HepG2 (cell line): ENCODE data around the gene MSANTD2. TPM values are rescaled to one million over a fixed set of nuclear protein-coding genes. Genes with fewer than 3 reads are reported as not detected.

Source experiments
- GPN1 ChIP-seq: sonication (generic); formaldehyde crosslinking; IDR thresholded peaks from 2 replicates; pipeline ENCODE4 v1.5.1; 2020; ENCODE audit warnings: missing genetic modification reagents, borderline replicate concordance
- HBP1 ChIP-seq: IDR thresholded peaks from 2 replicates; pipeline ENCODE4 v1.6.1; 2016; ENCODE audit warnings: low read depth, control low read depth
- LCORL ChIP-seq, 2 experiments: fragments of 450-650 bp in 1 of 2; sonication (generic) in 1 of 2; formaldehyde crosslinking in 1 of 2; IDR thresholded peaks; 2 replicates each; pipeline versions ENCODE4 v1.5.0 to v1.6.1; 2017 to 2020; ENCODE audit warnings: antibody characterized with exemption in 1 of 2, missing genetic modification reagents in 1 of 2
- MAX ChIP-seq: IDR thresholded peaks from 2 replicates; pipeline ENCODE4 v1.6.1; 2012; ENCODE audit warnings: inconsistent platforms
- RBM22 ChIP-seq: fragments of 200-400 bp; formaldehyde crosslinking; optimal IDR thresholded peaks from 2 replicates; pipeline ENCODE3; 2017; ENCODE audit warnings: mild to moderate bottlenecking, low read length, moderate library complexity
- ZC3H13 ChIP-seq: sonication (generic); formaldehyde crosslinking; IDR thresholded peaks from 2 replicates; pipeline ENCODE4 v1.8.1; 2023; ENCODE audit warnings: mild to moderate bottlenecking, missing genetic modification reagents, moderate library complexity
- ZNF431 ChIP-seq: sonication (generic); formaldehyde crosslinking; IDR thresholded peaks from 2 replicates; pipeline ENCODE4 v1.9.0; 2022; ENCODE audit warnings: missing genetic modification reagents, low read depth, mild to moderate bottlenecking, borderline replicate concordance
- ZNF557 ChIP-seq: sonication (generic); formaldehyde crosslinking; IDR thresholded peaks from 2 replicates; pipeline ENCODE4 v1.4.0; 2020; ENCODE audit warnings: missing genetic modification reagents
- polyA plus RNA-seq, 8 experiments: library from polyadenylated mRNA; depleted of rRNA in 3 of 8; stranded (reverse) in 7 of 8; unstranded in 1 of 8; fragments of >200 nt; fragmentation: Illumina TruSeq in 4 of 8; extraction: Trizol in 4 of 8; gene quantifications; 2 replicates each; pipeline versions ENCODE4 v1.2.1 to v1.2.3, GENCODE V29; 2011 to 2016; ENCODE audit warnings: low read depth in 4 of 8, missing spikeins in 1 of 8, mixed read lengths in 1 of 8; ENCODE audit not compliant: insufficient read depth in 1 of 8
- total RNA-seq, 5 experiments: library from RNA; depleted of rRNA; stranded (reverse); fragments of >200 nt; fragmentation: Illumina TruSeq; extraction: Trizol; gene quantifications; 2 replicates each; pipeline ENCODE4 v1.2.3, GENCODE V29; 2016; ENCODE audit warnings: low read depth in 1 of 5
- TF ChIP-seq, protein P1 (sequence below): IDR thresholded peaks from 2 replicates; pipeline ENCODE4 v1.6.1; 2016; ENCODE audit warnings: missing compliant biosample characterization, missing genetic modification reagents, borderline replicate concordance
- TF ChIP-seq, protein P2 (sequence below): sonication (generic); formaldehyde crosslinking; IDR thresholded peaks from 2 replicates; pipeline ENCODE4 v1.8.1; 2023; ENCODE audit warnings: mild to moderate bottlenecking, inconsistent platforms, moderate library complexity, missing genetic modification reagents, borderline replicate concordance

MSANTD2 gene
- total and polyA plus RNA-seq, 2 of the 13 experiments (the other 11 are each of a cell fraction or from before 2014, with no cell fraction given), result 8.7 to 10.1 TPM

DNA sequence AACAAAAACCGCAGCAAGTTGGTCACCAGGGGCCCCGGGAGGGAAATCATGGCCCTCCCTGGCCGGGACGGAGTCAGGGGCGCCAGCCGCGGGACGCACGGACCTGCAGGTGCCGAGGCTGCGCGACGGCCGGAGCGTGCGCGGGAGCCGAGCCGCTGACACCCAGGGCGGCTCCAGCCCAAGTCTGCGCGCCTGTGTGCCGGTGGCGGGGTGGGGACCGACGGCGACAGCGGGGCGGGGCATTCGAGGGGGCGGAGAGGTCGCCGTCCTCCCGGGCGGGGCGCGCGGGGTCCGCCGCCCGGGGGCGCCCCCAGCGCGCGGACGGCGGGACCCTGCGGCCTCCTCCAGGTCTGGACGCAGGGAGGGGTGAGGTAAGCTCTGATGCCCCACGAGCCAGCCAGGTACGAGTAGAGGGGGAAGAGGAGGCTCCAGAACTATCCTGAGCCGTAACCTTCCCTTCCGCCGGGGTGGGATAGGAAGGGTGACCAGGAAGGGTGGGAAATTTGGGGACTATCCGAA, 38.0 kb downstream of the MSANTD2 start, which contains the start of gene ESAM (continued):
- no peak for TF ChIP-seq ZNF557 (CRISPR knock-in tag)
- no peak for TF ChIP-seq HBP1 (CRISPR knock-in tag)
- no peak for TF ChIP-seq GPN1 (CRISPR knock-in tag)
- TF ChIP-seq, protein P1, sequence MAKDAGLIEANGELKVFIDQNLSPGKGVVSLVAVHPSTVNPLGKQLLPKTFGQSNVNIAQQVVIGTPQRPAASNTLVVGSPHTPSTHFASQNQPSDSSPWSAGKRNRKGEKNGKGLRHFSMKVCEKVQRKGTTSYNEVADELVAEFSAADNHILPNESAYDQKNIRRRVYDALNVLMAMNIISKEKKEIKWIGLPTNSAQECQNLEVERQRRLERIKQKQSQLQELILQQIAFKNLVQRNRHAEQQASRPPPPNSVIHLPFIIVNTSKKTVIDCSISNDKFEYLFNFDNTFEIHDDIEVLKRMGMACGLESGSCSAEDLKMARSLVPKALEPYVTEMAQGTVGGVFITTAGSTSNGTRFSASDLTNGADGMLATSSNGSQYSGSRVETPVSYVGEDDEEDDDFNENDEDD, result 0 out of 2 replicates have a peak, but pooled peaks have one; percentile 20
- TF ChIP-seq ZC3H13 (CRISPR knock-in tag), result no peak
- TF ChIP-seq RBM22, result no peak
- no peak for TF ChIP-seq LCORL (IDR thresholded peaks at IDR 0.05)
- no peak for TF ChIP-seq LCORL (CRISPR knock-in tag; IDR thresholded peaks at IDR 0.05)
- TF ChIP-seq ZNF431, result no peak
- peak; percentile 20; the same call in 1 of the 2 replicates for TF ChIP-seq MAX
- TF ChIP-seq, protein P2, sequence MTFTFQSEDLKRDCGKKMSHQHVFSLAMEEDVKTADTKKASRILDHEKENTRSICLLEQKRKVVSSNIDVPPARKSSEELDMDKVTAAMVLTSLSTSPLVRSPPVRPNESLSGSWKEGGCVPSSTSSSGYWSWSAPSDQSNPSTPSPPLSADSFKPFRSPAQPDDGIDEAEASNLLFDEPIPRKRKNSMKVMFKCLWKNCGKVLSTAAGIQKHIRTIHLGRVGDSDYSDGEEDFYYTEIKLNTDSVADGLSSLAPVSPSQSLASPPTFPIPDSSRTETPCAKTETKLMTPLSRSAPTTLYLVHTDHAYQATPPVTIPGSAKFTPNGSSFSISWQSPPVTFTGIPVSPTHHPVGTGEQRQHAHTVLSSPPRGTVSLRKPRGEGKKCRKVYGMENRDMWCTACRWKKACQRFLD (CRISPR knock-in tag), result no peak
